Thoracic aorta (tissue), 2 donors: ENCODE results near the gene SLC8A2. TPM values are rescaled to one million over a fixed set of nuclear protein-coding genes. Genes with fewer than 3 reads are reported as not detected.
"Not testable (repeated sequence)": the region's sequence is repeated elsewhere in the genome, so short reads cannot be mapped to it uniquely, and the experiment has no call there.

Experiments
- ATAC-seq: fragments of 150-250 bp; one replicate; pipeline ENCODE4 v1.8.0; 2017; ENCODE audit warnings: low read depth; ENCODE audit not compliant: insufficient number of reproducible peaks, low FRiP score
- DNase-seq: peaks from one replicate; pipeline ENCODE4 v3.0.0-alpha.2; 2020; ENCODE audit warnings: low spot score
- H3K27ac ChIP-seq, 2 donors: fragments of 200-600 bp; sonication (generic); 1 replicate in 1 of 2; 2 replicates in 1 of 2; pipeline ENCODE4 v1.5.1; 2016; ENCODE audit warnings: mild to moderate bottlenecking in 2 of 2, moderate library complexity in 2 of 2
- H3K27me3 ChIP-seq: fragments of 200-600 bp; sonication (generic); replicated peaks from 2 replicates; pipeline ENCODE4 v1.6.0; 2016; ENCODE audit warnings: mild to moderate bottlenecking; ENCODE audit not compliant: insufficient read depth
- H3K36me3 ChIP-seq: fragments of 200-600 bp; sonication (generic); one replicate; pipeline ENCODE4 v1.5.1; 2016
- H3K4me1 ChIP-seq, 2 donors: fragments of 200-600 bp; sonication (generic); 1 replicate in 1 of 2; 2 replicates in 1 of 2; pipeline versions ENCODE4 v1.5.1 to v1.6.0; 2016; ENCODE audit warnings: low read depth in 2 of 2, mild to moderate bottlenecking in 1 of 2; ENCODE audit not compliant: control insufficient read depth in 1 of 2
- H3K4me3 ChIP-seq: fragments of 200-600 bp; sonication (generic); 2 replicates; pipeline ENCODE4 v1.5.1; 2016; ENCODE audit warnings: mild to moderate bottlenecking
- H3K9me3 ChIP-seq: fragments of 200-600 bp; sonication (generic); 2 replicates; pipeline ENCODE4 v1.5.1; 2016
- total RNA-seq, 2 donors: library from RNA; depleted of rRNA; stranded (reverse); fragments of >200 nt; gene quantifications; one replicate each; pipeline versions ENCODE4 v1.1.0 to v1.2.3, GENCODE V29; 2016
- TF ChIP-seq, protein P1 (sequence below): fragments of 200-600 bp; sonication (generic); IDR thresholded peaks from one replicate; pipeline ENCODE4 v1.5.1; 2019; ENCODE audit warnings: antibody characterized with exemption

SLC8A2 gene
- total RNA-seq, 2 donors from 2014 or later = 0.28 TPM; not detected in 1

DNA sequence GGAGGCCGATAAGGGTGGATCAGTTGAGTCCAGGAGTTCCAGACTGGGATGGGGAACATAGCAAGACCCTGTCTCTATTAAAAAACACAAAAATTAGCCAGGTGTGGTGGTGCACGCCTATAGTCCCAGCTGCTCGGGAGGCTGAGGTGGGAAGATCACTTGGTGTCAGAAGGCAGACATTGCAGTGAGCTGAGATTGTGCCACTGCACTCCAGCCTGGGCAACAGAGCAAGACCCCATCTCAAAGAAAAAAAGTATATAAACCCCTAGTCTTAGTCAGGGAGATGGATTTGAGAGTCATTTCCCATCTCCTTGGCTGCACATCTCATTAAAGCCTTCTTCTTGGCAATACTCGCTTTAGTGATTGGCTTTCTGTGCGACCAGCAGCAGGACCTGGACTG lies 87.8 kb downstream of the SLC8A2 start:
- H3K27me3 ChIP-seq, H3K27ac ChIP-seq, H3K4me3 ChIP-seq, ATAC-seq, H3K4me1 ChIP-seq, H3K9me3 ChIP-seq, DNase-seq: not testable (repeated sequence)
- H3K36me3 ChIP-seq = peaks cover 30% of the 10 kb centered on the region

DNA sequence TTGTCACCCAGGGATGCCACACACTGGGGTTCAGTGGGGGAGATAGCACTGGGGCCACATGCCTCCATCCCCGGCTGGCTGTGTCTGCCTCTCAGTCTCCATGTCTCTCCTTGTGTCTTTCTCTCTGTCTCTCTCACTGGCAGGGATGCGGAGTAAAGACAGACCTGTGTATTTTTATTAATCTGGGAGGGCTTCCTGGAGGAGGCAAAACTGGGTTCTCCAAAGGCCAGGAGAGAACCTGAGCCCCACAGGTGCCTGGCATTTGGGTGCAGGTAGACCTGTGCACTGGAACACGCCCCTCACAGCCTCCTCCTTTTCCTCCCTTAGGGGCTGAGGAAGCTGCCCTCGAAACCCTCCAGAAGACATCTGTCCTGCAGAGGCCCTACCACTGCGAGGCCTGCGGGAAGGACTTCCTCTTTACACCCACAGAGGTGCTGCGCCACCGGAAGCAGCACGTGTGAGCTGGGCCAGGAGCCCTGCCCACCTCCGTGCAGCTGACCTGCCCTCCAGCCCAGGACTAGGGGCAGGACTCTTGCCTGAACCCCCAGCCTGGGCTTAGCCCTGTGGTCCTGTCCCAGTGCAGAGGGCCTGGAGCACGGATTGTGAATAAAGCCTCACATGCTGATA lies 89.9 kb downstream of the SLC8A2 start:
- TF ChIP-seq, protein P1, sequence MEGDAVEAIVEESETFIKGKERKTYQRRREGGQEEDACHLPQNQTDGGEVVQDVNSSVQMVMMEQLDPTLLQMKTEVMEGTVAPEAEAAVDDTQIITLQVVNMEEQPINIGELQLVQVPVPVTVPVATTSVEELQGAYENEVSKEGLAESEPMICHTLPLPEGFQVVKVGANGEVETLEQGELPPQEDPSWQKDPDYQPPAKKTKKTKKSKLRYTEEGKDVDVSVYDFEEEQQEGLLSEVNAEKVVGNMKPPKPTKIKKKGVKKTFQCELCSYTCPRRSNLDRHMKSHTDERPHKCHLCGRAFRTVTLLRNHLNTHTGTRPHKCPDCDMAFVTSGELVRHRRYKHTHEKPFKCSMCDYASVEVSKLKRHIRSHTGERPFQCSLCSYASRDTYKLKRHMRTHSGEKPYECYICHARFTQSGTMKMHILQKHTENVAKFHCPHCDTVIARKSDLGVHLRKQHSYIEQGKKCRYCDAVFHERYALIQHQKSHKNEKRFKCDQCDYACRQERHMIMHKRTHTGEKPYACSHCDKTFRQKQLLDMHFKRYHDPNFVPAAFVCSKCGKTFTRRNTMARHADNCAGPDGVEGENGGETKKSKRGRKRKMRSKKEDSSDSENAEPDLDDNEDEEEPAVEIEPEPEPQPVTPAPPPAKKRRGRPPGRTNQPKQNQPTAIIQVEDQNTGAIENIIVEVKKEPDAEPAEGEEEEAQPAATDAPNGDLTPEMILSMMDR = no peak
- Histone ChIP-seq H3K36me3 (peaks cover 33% of the 10 kb centered on the region), H3K9me3 (no peaks in the 10 kb centered on the region), H3K4me1 (no peaks in the 10 kb centered on the region), H3K4me3 (no peak overlapping the region), H3K27me3 (no peaks in the 10 kb centered on the region), H3K27ac (no peak overlapping the region)
- ATAC-seq (no peak), DNase-seq (no peak)

DNA sequence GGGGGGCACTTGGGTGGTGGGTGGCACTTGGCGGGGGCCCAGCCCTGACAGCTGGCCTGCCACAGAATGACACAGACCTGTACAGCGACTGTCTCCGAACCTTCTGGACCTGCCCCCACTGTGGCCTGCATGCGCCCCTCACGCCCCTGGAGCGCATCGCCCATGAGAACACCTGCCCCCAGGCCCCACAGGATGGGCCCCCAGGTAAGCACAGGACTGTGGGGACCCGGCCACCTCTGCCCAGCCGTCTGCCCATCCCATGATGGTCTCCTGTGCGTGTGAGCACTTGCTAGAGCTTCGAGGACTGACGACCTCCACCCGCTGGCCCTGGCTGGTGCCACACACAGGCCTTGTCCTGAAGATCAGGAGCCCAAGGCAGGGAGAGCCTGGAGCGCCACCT lies 90.6 kb downstream of the SLC8A2 start:
- TF ChIP-seq, protein P1 = no peak
- Histone ChIP-seq H3K4me1 (no peaks in the 10 kb centered on the region), H3K36me3 (peaks cover 40% of the 10 kb centered on the region), H3K9me3 (no peaks in the 10 kb centered on the region), H3K27ac (no peak overlapping the region), H3K4me3 (no peak overlapping the region), H3K27me3 (no peaks in the 10 kb centered on the region)
- DNase-seq = no peak
- no peak for ATAC-seq

DNA sequence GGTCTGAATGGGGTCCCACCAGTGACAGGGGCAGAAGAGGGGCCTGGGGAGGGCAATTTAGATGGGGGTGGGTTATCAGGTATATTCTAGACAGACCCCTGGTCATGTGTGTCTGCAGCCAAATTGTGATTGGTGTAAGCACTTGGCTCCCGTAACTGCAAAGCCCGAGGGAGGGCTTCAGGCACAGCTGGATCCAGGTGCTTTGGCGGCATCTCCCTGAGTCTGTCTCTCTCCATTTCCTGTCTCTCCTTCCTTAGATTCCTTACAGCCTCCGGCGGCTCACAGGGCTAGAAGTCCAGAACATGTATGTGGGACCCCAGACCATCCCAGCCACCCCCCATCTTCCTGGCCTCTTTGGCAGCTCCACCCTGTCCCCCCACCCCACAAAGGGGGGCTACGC lies 91.1 kb downstream of the SLC8A2 start:
- Histone ChIP-seq H3K27me3 (no peaks in the 10 kb centered on the region), H3K27ac (no peak overlapping the region), H3K4me1 (no peaks in the 10 kb centered on the region), H3K36me3 (peaks cover 46% of the 10 kb centered on the region), H3K9me3 (no peaks in the 10 kb centered on the region), H3K4me3 (no peak overlapping the region)
- TF ChIP-seq, protein P1 = no peak
- ATAC-seq (no peak), DNase-seq (no peak)

DNA sequence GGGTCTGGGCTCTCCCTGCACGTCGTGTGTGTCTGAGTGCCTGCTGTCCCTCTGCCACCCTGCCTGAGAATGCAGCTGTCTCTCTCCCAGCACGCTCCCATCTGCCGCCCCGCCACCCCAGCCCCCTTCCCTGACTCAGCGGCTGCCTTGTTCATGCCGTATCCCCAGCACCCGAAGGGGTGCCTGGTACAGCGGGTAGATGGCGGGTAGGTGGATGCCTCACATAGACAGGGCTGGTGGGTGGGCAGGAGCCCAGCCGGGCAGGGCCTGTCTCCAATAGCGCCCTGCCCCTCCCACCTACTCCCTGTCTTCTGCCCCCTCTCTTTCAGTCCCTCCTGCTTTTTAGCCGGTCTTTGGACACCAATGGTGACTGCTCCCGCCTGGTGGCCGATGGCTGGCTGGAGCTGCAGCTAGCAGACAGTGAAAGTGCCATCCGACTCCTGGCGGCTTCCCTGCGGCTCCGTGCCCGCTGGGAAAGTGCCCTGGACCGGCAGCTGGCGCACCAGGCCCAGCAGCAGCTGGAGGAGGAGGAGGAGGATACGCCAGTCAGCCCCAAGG lies 92.2 kb downstream of the SLC8A2 start:
- Histone ChIP-seq H3K36me3 (peaks cover 55% of the 10 kb centered on the region), H3K27ac (no peak overlapping the region), H3K4me3 (no peak overlapping the region), H3K27me3 (no peaks in the 10 kb centered on the region), H3K9me3 (no peaks in the 10 kb centered on the region), H3K4me1 (no peaks in the 10 kb centered on the region)
- ATAC-seq (no peak), DNase-seq (no peak)
- TF ChIP-seq, protein P1 = no peak

DNA sequence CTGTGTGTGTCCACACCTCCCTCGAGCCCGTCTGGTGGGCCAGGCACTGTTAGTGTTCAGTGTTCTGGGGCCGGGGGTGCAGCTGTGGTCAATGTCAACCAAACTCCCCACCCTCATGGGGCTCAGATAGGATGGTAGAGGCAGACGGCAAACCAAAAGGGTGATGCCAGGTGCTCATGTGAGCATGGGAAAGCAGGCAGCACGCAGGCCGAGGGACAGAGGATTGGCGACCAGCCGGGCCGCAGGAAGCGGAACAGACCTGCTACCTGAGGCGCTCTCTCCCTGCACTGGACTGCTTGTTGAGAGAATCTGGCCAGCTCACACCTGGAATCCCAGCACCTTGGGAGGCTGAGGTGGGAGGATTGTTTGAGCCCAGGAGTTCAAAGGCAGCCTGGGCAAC lies 93.4 kb downstream of the SLC8A2 start:
- H3K27ac ChIP-seq = no peak overlapping the region
- H3K27me3 ChIP-seq = no peaks in the 10 kb centered on the region
- H3K9me3 ChIP-seq = no peaks in the 10 kb centered on the region
- TF ChIP-seq, protein P1 = no peak
- no peak overlapping the region for H3K4me3 ChIP-seq
- H3K36me3 ChIP-seq = peaks cover 65% of the 10 kb centered on the region
- DNase-seq (no peak), ATAC-seq (no peak)
- H3K4me1 ChIP-seq = no peaks in the 10 kb centered on the region
